GM10248 (cell line): ENCODE measurements around the gene MED13L.

Experiments used
- CTCF ChIA-PET: fragments of 300-600 bp; sonication (Branson Sonifier 250); formaldehyde crosslinking; extraction: SDS; loops from one replicate; lab custom pipeline; 2021; ENCODE audit warnings: antibody characterized with exemption; lab: Yijun Ruan, JAX
- POLR2A ChIA-PET: fragments of 350-650 bp; sonication (Branson Sonifier 250); formaldehyde crosslinking; extraction: SDS; loops from one replicate; lab custom pipeline; 2020; ENCODE audit warnings: antibody characterized with exemption; lab: Yijun Ruan, JAX
- DNase-seq: peaks from one replicate; pipeline ENCODE4 v3.0.0; 2012; ENCODE audit errors: extremely low spot score
- CTCF ChIP-seq: IDR thresholded peaks from 2 replicates; pipeline ENCODE4 v1.5.1; 2012; ENCODE audit warnings: mild to moderate bottlenecking, low read depth; ENCODE audit errors: extremely low read depth, missing control alignments, control extremely low read depth

Gene MED13L

GRCh38 chr12:116277467-116278278 lies at the start of gene MED13L:
MED13L (minus strand) TSS chr12:116277693; CDS start chr12:116277131, 562 bp downstream.
- ChIA-PET POLR2A (no interaction called here), CTCF (interaction anchor here (0.8 to 1.2 kb wide), 5 partner anchors 12 to 262 kb away, joined by 3 to 4 read pairs (median 3); no protein-coding TSS in a partner anchor)
- DNase-seq = peak; percentile 97
- peak; percentile 62 for TF ChIP-seq CTCF

- CTCF ChIA-PET = interaction anchor here (1.2 kb wide), 1 partner anchor 18 kb away, joined by 3 read pairs; no protein-coding TSS in a partner anchor
- DNase-seq = peak; percentile 54
- POLR2A ChIA-PET = no interaction called here
Observed at GRCh38 chr12:116325336-116325664, 47.8 kb upstream of the MED13L start.

GRCh38 chr12:116324654-116325335 lies 47.3 kb upstream of the MED13L start:
- no peak for DNase-seq
- ChIA-PET POLR2A (no interaction called here), CTCF (interaction anchor here (1.2 kb wide), 1 partner anchor 18 kb away, joined by 3 read pairs; no protein-coding TSS in a partner anchor)
- TF ChIP-seq CTCF = no peak

More at GRCh38 chr12:116325336-116325664, 47.8 kb upstream of the MED13L start:
- no peak for TF ChIP-seq CTCF

- POLR2A ChIA-PET = no interaction called here
Observed at GRCh38 chr12:116323406-116324386, 46.2 kb upstream of the MED13L start.

GRCh38 chr12:116321913-116322312 lies 44.4 kb upstream of the MED13L start:
- POLR2A ChIA-PET = no interaction called here
- no peak for TF ChIP-seq CTCF
- CTCF ChIA-PET = no interaction called here
- DNase-seq = no peak

More at GRCh38 chr12:116323406-116324386, 46.2 kb upstream of the MED13L start:
- TF ChIP-seq CTCF = no peak
- CTCF ChIA-PET = no interaction called here
- DNase-seq = peak; percentile 46
